GM10248 (cell line): ENCODE data around the gene LITAF.

Experiments used
- CTCF ChIA-PET: fragments of 300-600 bp; sonication (Branson Sonifier 250); formaldehyde crosslinking; extraction: SDS; loops from one replicate; lab custom pipeline; 2021; ENCODE audit warnings: antibody characterized with exemption; lab: Yijun Ruan, JAX
- POLR2A ChIA-PET: fragments of 350-650 bp; sonication (Branson Sonifier 250); formaldehyde crosslinking; extraction: SDS; loops from one replicate; lab custom pipeline; 2020; ENCODE audit warnings: antibody characterized with exemption; lab: Yijun Ruan, JAX
- DNase-seq: peaks from one replicate; pipeline ENCODE4 v3.0.0; 2012; ENCODE audit errors: extremely low spot score
- CTCF ChIP-seq: IDR thresholded peaks from 2 replicates; pipeline ENCODE4 v1.5.1; 2012; ENCODE audit warnings: mild to moderate bottlenecking, low read depth; ENCODE audit errors: extremely low read depth, missing control alignments, control extremely low read depth

The LITAF gene

GRCh38 chr16:11542069-11542744 is 44.5 kb downstream of the LITAF start:
- CTCF ChIA-PET, result interaction anchor here (0.7 kb wide), 1 partner anchor 10 kb away, joined by 3 read pairs; no protein-coding TSS in a partner anchor
- DNase-seq, result no peak
- no peak for TF ChIP-seq CTCF

GRCh38 chr16:11539641-11540050 is 47.1 kb downstream of the LITAF start:
- no peak for TF ChIP-seq CTCF
- no peak for DNase-seq
- ChIA-PET CTCF (interaction anchor here (1.0 to 2.1 kb wide), 2 partner anchors 16 to 102 kb away, joined by 3 to 10 read pairs; no protein-coding TSS in a partner anchor), POLR2A (interaction anchor here (0.5 kb wide), 1 partner anchor 469 kb away, joined by 3 read pairs; no protein-coding TSS in a partner anchor)

More at GRCh38 chr16:11542069-11542744, 44.5 kb downstream of the LITAF start:
- POLR2A ChIA-PET, result no interaction called here

GRCh38 chr16:11538880-11539279 is 47.8 kb downstream of the LITAF start:
- DNase-seq, result no peak
- no peak for TF ChIP-seq CTCF
- ChIA-PET POLR2A (interaction anchor here (0.5 kb wide), 1 partner anchor 469 kb away, joined by 3 read pairs; no protein-coding TSS in a partner anchor), CTCF (interaction anchor here (1.0 to 2.1 kb wide), 3 partner anchors 17 to 132 kb away, joined by 3 to 10 read pairs (median 6); no protein-coding TSS in a partner anchor)

- ChIA-PET POLR2A (no interaction called here), CTCF (interaction anchor here (0.6 to 3.2 kb wide), 4 partner anchors 19 to 152 kb away, joined by 3 to 19 read pairs (median 3); no protein-coding TSS in a partner anchor)
- TF ChIP-seq CTCF, result no peak
- DNase-seq, result no peak
These were observed 50.4 kb downstream of the LITAF start for GRCh38 chr16:11536104-11536866.

GRCh38 chr16:11535494-11535893 is 51.2 kb downstream of the LITAF start:
- TF ChIP-seq CTCF, result no peak
- CTCF ChIA-PET, result interaction anchor here (0.6 to 3.9 kb wide), 6 partner anchors 19 to 151 kb away, joined by 3 to 29 read pairs (median 4); no protein-coding TSS in a partner anchor
- POLR2A ChIA-PET, result interaction anchor here (0.6 kb wide), 1 partner anchor 47 kb away, joined by 3 read pairs; no protein-coding TSS in a partner anchor
- DNase-seq, result no peak

GRCh38 chr16:11534262-11534661 is 52.5 kb downstream of the LITAF start:
- DNase-seq, result no peak
- CTCF ChIA-PET, result interaction anchor here (1.4 to 3.9 kb wide), 4 partner anchors 48 to 138 kb away, joined by 3 to 29 read pairs (median 12); no protein-coding TSS in a partner anchor

More at GRCh38 chr16:11534262-11534661, 52.5 kb downstream of the LITAF start:
- no peak for TF ChIP-seq CTCF
- POLR2A ChIA-PET, result no interaction called here
